Heart right ventricle (tissue), 16 donors: ENCODE results near the gene ZBTB7C. TPM values are rescaled to one million over a fixed set of nuclear protein-coding genes. Genes with fewer than 3 reads are reported as not detected.

Experiments
- ATAC-seq, 8 donors: fragments of 200-7000 bp; cut with Tn5 transposase; one replicate each; pipeline ENCODE4 v1.9.1; 2020; ENCODE audit warnings: mild to moderate bottlenecking in 8 of 8, moderate library complexity in 8 of 8, moderate number of reproducible peaks in 1 of 8
- DNase-seq, 2 donors: peaks; one replicate each; pipeline ENCODE4 v3.0.0-alpha.2; 2020
- H3K27ac ChIP-seq, 10 donors: fragments of 200-600 bp; sonication (generic) in 2 of 10; one replicate each; pipeline versions ENCODE4 v1.5.0 to v1.8.0; 2020 to 2022; ENCODE audit warnings: mild to moderate bottlenecking in 3 of 10
- H3K27me3 ChIP-seq, 7 donors: fragments of 200-600 bp; one replicate each; pipeline ENCODE4 v1.8.0; 2021 to 2022; ENCODE audit warnings: mild to moderate bottlenecking in 2 of 7
- H3K36me3 ChIP-seq, 9 donors: fragments of 200-600 bp; sonication (generic) in 1 of 9; one replicate each; pipeline versions ENCODE4 v1.5.0 to v1.8.0; 2020 to 2022; ENCODE audit warnings: mild to moderate bottlenecking in 2 of 9
- H3K4me1 ChIP-seq, 9 donors: fragments of 200-600 bp; sonication (generic) in 1 of 9; one replicate each; pipeline versions ENCODE4 v1.5.0 to v1.8.0; 2020 to 2022; ENCODE audit warnings: mild to moderate bottlenecking in 4 of 9
- H3K4me3 ChIP-seq, 10 donors: fragments of 200-600 bp; sonication (generic) in 2 of 10; one replicate each; pipeline versions ENCODE4 v1.5.0 to v1.8.0; 2020 to 2022; ENCODE audit warnings: mild to moderate bottlenecking in 7 of 10, moderate library complexity in 2 of 10
- H3K9me3 ChIP-seq, 11 donors: fragments of 200-600 bp in 10 of 11; sonication (generic) in 2 of 11; one replicate each; pipeline versions ENCODE4 v1.5.0 to v1.8.0; 2013 to 2022; ENCODE audit warnings: mild to moderate bottlenecking in 2 of 11, control low read depth in 1 of 11, moderate library complexity in 1 of 11
- CTCF ChIP-seq, 9 donors: fragments of 200-600 bp; sonication (generic) in 2 of 9; IDR thresholded peaks; one replicate each; pipeline versions ENCODE4 v1.5.0 to v1.8.0; 2021 to 2022; ENCODE audit warnings: antibody characterized with exemption in 9 of 9, mild to moderate bottlenecking in 5 of 9, moderate library complexity in 1 of 9
- WGBS, 2 donors: extraction: QIAGEN DNeasy Blood & Tissue Kit; methylation state at CpG; one replicate each; pipeline ENCODE4 v1.1.7; 2013; ENCODE audit warnings: inconsistent platforms in 1 of 2; 5-methylcytosine and 5-hydroxymethylcytosine counted together
- intact Hi-C, 10 donors: fragments of 100-400 bp; cut with DNase I; formaldehyde crosslinking; loops; one replicate each; pipeline versions ENCODE4 v1.11.1 to v1.14.2; 2022
- polyA plus RNA-seq, 2 donors: library from polyadenylated mRNA; stranded (reverse); fragments of 200-250 nt; gene quantifications; one replicate each; pipeline ENCODE4 v1.2.3, GENCODE V29; 2013
- total RNA-seq, 10 donors: library from RNA; stranded (reverse); fragmentation: NEBNext Ultra II Directional in 3 of 10; extraction: Animal tissue kit (Norgen Biotek cat#: 25700) in 3 of 10; gene quantifications; one replicate each; pipeline versions ENCODE4 v1.2.1 to v1.2.4, GENCODE V29; 2021 to 2023
- donor health status: Arrhythmogenic right ventricular cardiomyopathy.
- donor health status: ischemic (EF 13 %, LVEDD 7.1; RV severe dilation, severe dysfunction).
- donor health status: healthy with polysubstance abuse.
- donor health status: DM: no; HTN: yes; CAD: no.
- donor health status: DM: no; HTN: no; CAD: no.
- donor health status: ischemic (EF 25% LVEDD 6.9; RV normal size, moderate dysfunction).
- donor health status: ischemic (EF 25% LVEDD 5.7; RV mildly dilated, moderate dysfunction).
- donor health status: healthy.
- donor health status: DM: yes; HTN: yes; CAD: no.
- donor health status: Ischemic cardiomyopathy.
- donor health status: ischemic (EF 35%, LVEDD 5.7; RV mildly dilated, moderate dysfunction).
- donor health status: nonischemic (EF 11% LVEDD 7.7; RV severe dilation, severe dysfunction).
- donor health status: DM: yes; HTN: yes; CAD: no.
- donor health status: PGD.
- donor health status: ischemic (EF 29% LVEDD 5.4; RV normal size, mild dysfunction).
- donor health status: nonischemic (EF 23%, LVEDD 6.1; RV moderate dilation, normal function).

ZBTB7C gene
- total and polyA plus RNA-seq, 12 donors, result 0.49 to 6.3 (median 1.5) TPM

- no peak overlapping the region for H3K27ac ChIP-seq
- H3K4me1 ChIP-seq, result peaks cover 0 to 18% (median 3%) of the 10 kb centered on the region in 9 donors
- H3K4me3 ChIP-seq, result no peak overlapping the region
- peak in 6 of 9 donors; percentile 10 to 43 (median 26) for TF ChIP-seq CTCF (IDR thresholded peaks at IDR 0.05)
- intact Hi-C loops, result no loop called here
- ATAC-seq (peak in 3 of 8 donors; percentile 30 to 52 (median 43)), DNase-seq (no peak)
- no peaks in the 10 kb centered on the region for H3K27me3 ChIP-seq
- H3K36me3 ChIP-seq, result no peaks in the 10 kb centered on the region
- H3K9me3 ChIP-seq, result no peaks in the 10 kb centered on the region
- WGBS, 2 donors, result 71 to 83% methylated on average over 10 of the region's 10 CpGs
Measured at GRCh38 chr18:48295586-48296311, 113.4 kb downstream of the ZBTB7C start.

GRCh38 chr18:48294899-48295585 lies 114.1 kb downstream of the ZBTB7C start:
- intact Hi-C loops, result loop anchor here in 1 of 10 donors (5.0 kb wide), 1 partner anchor 1438 kb away; no protein-coding TSS in a partner anchor
- 88 to 94% methylated on average over 12 of the region's 12 CpGs for WGBS, 2 donors
- Histone ChIP-seq H3K27me3 (no peaks in the 10 kb centered on the region), H3K36me3 (no peaks in the 10 kb centered on the region), H3K27ac (no peak overlapping the region), H3K9me3 (no peaks in the 10 kb centered on the region), H3K4me3 (no peak overlapping the region), H3K4me1 (peaks cover 0 to 14% (median 0%) of the 10 kb centered on the region in 9 donors)
- ATAC-seq, result no peak
- TF ChIP-seq CTCF (IDR thresholded peaks at IDR 0.05), result no peak
- DNase-seq, result no peak

GRCh38 chr18:48293954-48294898 lies 115.0 kb downstream of the ZBTB7C start:
- DNase-seq (no peak), ATAC-seq (peak in 5 of 8 donors; percentile 37 to 51 (median 48))
- 77 to 88% methylated on average over 16 of the region's 16 CpGs for WGBS, 2 donors
- no peak overlapping the region for H3K27ac ChIP-seq
- H3K4me3 ChIP-seq, result no peak overlapping the region
- intact Hi-C loops, result loop anchor here in 1 of 10 donors (5.0 kb wide), 1 partner anchor 1437 kb away; no protein-coding TSS in a partner anchor
- no peak for TF ChIP-seq CTCF (IDR thresholded peaks at IDR 0.05)
- H3K36me3 ChIP-seq, result no peaks in the 10 kb centered on the region
- H3K9me3 ChIP-seq, result no peaks in the 10 kb centered on the region
- H3K27me3 ChIP-seq, result no peaks in the 10 kb centered on the region
- H3K4me1 ChIP-seq, result peaks cover 0 to 14% (median 0%) of the 10 kb centered on the region in 9 donors
